ENCODE measurements around the gene FMC1. TPM values are rescaled to one million over a fixed set of nuclear protein-coding genes. Genes with fewer than 3 reads are reported as not detected.
A peak's percentile ranks its signal among the peaks of the same experiment; 100 is the strongest.

Gene FMC1
- total RNA-seq, 1 experiment from 2014 or later: 24.7 TPM

DNA sequence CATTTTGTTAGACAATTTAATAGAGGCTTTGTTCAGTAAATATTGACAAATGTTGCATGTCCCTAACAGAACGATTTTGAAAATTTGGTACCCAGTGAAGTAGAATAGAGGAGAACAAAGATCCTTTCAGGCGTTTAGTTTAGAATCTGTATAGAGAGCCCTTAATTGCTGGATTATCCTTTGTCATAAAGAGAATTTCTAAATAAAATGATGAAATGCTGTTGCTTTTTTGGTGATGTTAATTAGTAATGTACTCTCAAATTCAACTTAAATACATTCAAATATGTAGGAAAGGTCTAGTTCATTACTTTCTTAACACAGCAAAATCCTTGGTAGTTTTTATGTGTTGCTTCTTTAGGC lies 19.8 kb downstream of the FMC1 start:
- peak overlapping the region; percentile 100 for H3K9ac ChIP-seq (ENCODE audit: low read length)

DNA sequence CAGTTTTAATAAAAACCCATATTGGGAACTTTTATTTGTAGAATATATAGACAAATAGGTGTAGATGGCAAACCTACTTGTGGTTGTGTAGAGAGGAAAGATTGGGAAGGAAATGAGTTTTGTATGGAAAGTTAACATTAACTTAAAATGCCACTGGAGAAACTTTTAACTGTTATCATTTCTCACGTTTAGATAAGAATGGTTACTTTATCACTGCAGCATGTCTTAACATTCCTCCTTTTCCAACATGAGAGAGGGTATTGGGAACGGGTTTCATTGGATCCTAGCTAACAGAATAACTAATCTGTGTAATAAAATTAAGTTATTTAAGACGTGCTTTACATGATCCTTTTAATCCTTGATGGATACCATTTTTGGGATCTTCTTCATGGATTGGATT lies 20.4 kb downstream of the FMC1 start:
- Histone ChIP-seq H3K4me2 (ENCODE audit: low read depth, low read length, poor library complexity, severe bottlenecking) (peak overlapping the region; percentile 92), H2AFZ (ENCODE audit: low read length) (no peak overlapping the region), H3K27me3 (ENCODE audit: low read length) (no peaks in the 10 kb centered on the region), H3K9me3 (ENCODE audit: low read length) (no peaks in the 10 kb centered on the region), H3K27ac (ENCODE audit: low read length) (peak overlapping the region; percentile 90), H3K4me1 (ENCODE audit: low read length) (peaks cover 36% of the 10 kb centered on the region), H3K9ac (ENCODE audit: low read length) (peak overlapping the region; percentile 100), H4K20me1 (ENCODE audit: insufficient read depth, low read depth, low read length) (peaks cover 26% of the 10 kb centered on the region), H3K4me3 (ENCODE audit: low read length) (peak overlapping the region; percentile 87), H3K36me3 (ENCODE audit: insufficient read depth, low read length) (peaks cover 31% of the 10 kb centered on the region), H3K9me2 (replicated peaks; ENCODE audit: insufficient read depth, low read length) (no peaks in the 10 kb centered on the region), H3K79me2 (ENCODE audit: low read length) (peaks cover 84% of the 10 kb centered on the region)
- DNase-seq: no peak

More for the DNA sequence above, 19.8 kb downstream of the FMC1 start:
- H3K4me2 ChIP-seq (ENCODE audit: low read depth, low read length, poor library complexity, severe bottlenecking): peak overlapping the region; percentile 92
- DNase-seq: no peak
- H3K9me3 ChIP-seq (ENCODE audit: low read length): no peaks in the 10 kb centered on the region
- no peaks in the 10 kb centered on the region for H3K9me2 ChIP-seq (replicated peaks; ENCODE audit: insufficient read depth, low read length)
- peak overlapping the region; percentile 87 for H3K4me3 ChIP-seq (ENCODE audit: low read length)
- H3K27ac ChIP-seq (ENCODE audit: low read length): peak overlapping the region; percentile 90
- H3K4me1 ChIP-seq (ENCODE audit: low read length): peaks cover 36% of the 10 kb centered on the region
- peaks cover 78% of the 10 kb centered on the region for H3K79me2 ChIP-seq (ENCODE audit: low read length)
- no peak overlapping the region for H2AFZ ChIP-seq (ENCODE audit: low read length)
- peaks cover 27% of the 10 kb centered on the region for H3K36me3 ChIP-seq (ENCODE audit: insufficient read depth, low read length)
- H3K27me3 ChIP-seq (ENCODE audit: low read length): no peaks in the 10 kb centered on the region
- H4K20me1 ChIP-seq (ENCODE audit: insufficient read depth, low read depth, low read length): peaks cover 25% of the 10 kb centered on the region

DNA sequence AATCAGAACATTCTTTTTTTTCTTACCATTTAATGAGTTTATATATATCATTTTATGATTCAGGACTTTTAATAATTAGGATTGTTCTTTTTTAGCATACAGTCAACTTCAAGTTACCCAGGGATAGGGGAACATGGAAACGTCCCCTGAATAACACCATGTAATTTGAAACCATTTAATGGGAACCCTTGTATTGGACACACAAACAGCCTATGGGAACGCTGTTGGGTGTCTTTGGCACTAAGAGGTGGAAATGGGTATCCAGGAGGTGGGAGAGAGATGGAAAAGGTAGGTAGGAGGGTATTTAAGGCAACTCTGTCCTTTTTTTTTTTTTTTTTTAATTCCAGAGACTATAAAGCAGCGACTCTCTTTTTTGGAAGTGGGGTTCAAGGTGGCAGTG lies 21.2 kb downstream of the FMC1 start:
- Histone ChIP-seq H3K4me3 (ENCODE audit: low read length) (peak overlapping the region; percentile 87), H3K27ac (ENCODE audit: low read length) (peak overlapping the region; percentile 90), H4K20me1 (ENCODE audit: insufficient read depth, low read depth, low read length) (peaks cover 26% of the 10 kb centered on the region), H3K4me1 (ENCODE audit: low read length) (peaks cover 36% of the 10 kb centered on the region), H3K36me3 (ENCODE audit: insufficient read depth, low read length) (peaks cover 31% of the 10 kb centered on the region), H3K9me2 (replicated peaks; ENCODE audit: insufficient read depth, low read length) (no peaks in the 10 kb centered on the region), H3K9me3 (ENCODE audit: low read length) (no peaks in the 10 kb centered on the region), H3K27me3 (ENCODE audit: low read length) (no peaks in the 10 kb centered on the region), H3K79me2 (ENCODE audit: low read length) (peaks cover 92% of the 10 kb centered on the region), H3K4me2 (ENCODE audit: low read depth, low read length, poor library complexity, severe bottlenecking) (peak overlapping the region; percentile 92), H2AFZ (ENCODE audit: low read length) (no peak overlapping the region), H3K9ac (ENCODE audit: low read length) (peak overlapping the region; percentile 40; the same call in 1 of the 2 replicates)
- no peak for DNase-seq

DNA sequence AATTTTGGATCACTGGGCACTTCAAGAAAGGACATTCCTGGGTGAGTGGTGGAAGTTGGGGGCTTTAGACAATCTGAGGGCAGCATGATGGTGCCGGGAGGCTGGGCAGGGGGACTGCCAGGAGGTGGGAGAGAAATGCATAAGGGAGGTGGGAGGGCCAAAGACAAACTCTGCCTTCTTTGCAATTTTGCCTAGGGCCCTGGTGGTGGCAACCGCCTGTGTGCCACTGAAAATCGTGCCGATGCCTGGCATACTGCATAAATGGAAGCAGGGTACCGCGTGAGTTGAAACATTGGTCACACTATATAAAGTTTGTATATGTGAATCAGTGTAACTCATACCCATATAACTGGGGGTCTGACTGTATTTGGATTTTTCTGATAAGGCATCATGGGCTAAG lies 21.8 kb downstream of the FMC1 start:
- peaks cover 39% of the 10 kb centered on the region for H3K4me1 ChIP-seq (ENCODE audit: low read length)
- H3K27ac ChIP-seq (ENCODE audit: low read length): peak overlapping the region; percentile 90; the same call in 1 of the 2 replicates
- H2AFZ ChIP-seq (ENCODE audit: low read length): no peak overlapping the region
- H3K9me3 ChIP-seq (ENCODE audit: low read length): no peaks in the 10 kb centered on the region
- peaks cover 37% of the 10 kb centered on the region for H3K36me3 ChIP-seq (ENCODE audit: insufficient read depth, low read length)
- H3K79me2 ChIP-seq (ENCODE audit: low read length): peaks cover 95% of the 10 kb centered on the region
- H3K4me3 ChIP-seq (ENCODE audit: low read length): peak overlapping the region; percentile 87; the same call in 1 of the 2 replicates
- no peaks in the 10 kb centered on the region for H3K27me3 ChIP-seq (ENCODE audit: low read length)
- no peak for DNase-seq
- 0 out of 2 replicates have a peak overlapping the region, but pooled peaks have one; percentile 25 for H3K9ac ChIP-seq (ENCODE audit: low read length)
- H3K4me2 ChIP-seq (ENCODE audit: low read depth, low read length, poor library complexity, severe bottlenecking): peak overlapping the region; percentile 92
- H3K9me2 ChIP-seq (replicated peaks; ENCODE audit: insufficient read depth, low read length): no peaks in the 10 kb centered on the region
- H4K20me1 ChIP-seq (ENCODE audit: insufficient read depth, low read depth, low read length): peaks cover 31% of the 10 kb centered on the region

DNA sequence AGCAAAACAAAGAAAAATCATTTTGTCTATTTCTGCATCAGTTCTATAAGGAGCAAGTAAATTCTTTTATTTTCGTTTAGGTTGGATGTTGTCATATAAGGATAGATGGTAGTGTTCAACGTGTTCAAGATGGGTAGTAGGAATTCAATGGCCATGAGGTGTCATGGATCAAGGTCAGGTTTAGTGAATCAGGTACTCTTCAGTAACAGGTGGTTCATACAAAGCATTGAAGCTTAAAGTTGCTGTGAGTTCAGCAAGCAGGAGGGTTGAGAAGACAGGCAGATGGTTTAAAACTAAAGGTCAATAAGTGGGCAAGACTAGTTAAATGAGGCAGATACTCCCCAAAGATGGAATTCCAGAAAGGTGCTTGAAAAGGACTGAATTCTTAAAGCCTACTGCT lies 24.2 kb downstream of the FMC1 start:
- Histone ChIP-seq H2AFZ (ENCODE audit: low read length) (no peak overlapping the region), H3K27me3 (ENCODE audit: low read length) (no peaks in the 10 kb centered on the region), H3K4me1 (ENCODE audit: low read length) (peaks cover 43% of the 10 kb centered on the region), H3K4me2 (ENCODE audit: low read depth, low read length, poor library complexity, severe bottlenecking) (no peak overlapping the region), H3K9me2 (replicated peaks; ENCODE audit: insufficient read depth, low read length) (no peaks in the 10 kb centered on the region), H3K4me3 (ENCODE audit: low read length) (no peak overlapping the region), H4K20me1 (ENCODE audit: insufficient read depth, low read depth, low read length) (peaks cover 35% of the 10 kb centered on the region), H3K9me3 (ENCODE audit: low read length) (no peaks in the 10 kb centered on the region), H3K79me2 (ENCODE audit: low read length) (peaks cover 100% of the 10 kb centered on the region), H3K36me3 (ENCODE audit: insufficient read depth, low read length) (peaks cover 47% of the 10 kb centered on the region), H3K27ac (ENCODE audit: low read length) (no peak overlapping the region), H3K9ac (ENCODE audit: low read length) (no peak overlapping the region)
- no peak for DNase-seq

DNA sequence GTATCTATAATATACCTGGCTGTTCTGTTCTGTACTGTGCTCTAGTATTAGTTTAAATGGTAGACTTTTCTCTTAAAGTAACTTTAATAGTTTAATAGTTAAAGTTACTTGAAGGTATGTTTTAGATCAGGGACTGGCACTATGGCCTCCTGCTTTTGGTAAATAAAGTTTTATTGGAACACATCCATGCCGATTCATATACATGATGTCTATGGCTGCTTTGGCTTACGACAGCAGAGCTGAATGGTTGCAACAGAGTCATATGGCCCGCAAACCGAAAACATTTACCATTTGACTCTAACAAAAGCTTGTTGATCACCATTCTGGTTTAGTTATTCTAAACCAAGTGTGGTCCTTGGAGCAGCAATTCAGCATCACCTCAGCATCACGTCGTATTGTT lies 25.3 kb downstream of the FMC1 start:
- H2AFZ ChIP-seq (ENCODE audit: low read length): no peak overlapping the region
- peaks cover 47% of the 10 kb centered on the region for H3K36me3 ChIP-seq (ENCODE audit: insufficient read depth, low read length)
- no peak overlapping the region for H3K27ac ChIP-seq (ENCODE audit: low read length)
- no peak overlapping the region for H3K4me2 ChIP-seq (ENCODE audit: low read depth, low read length, poor library complexity, severe bottlenecking)
- no peaks in the 10 kb centered on the region for H3K27me3 ChIP-seq (ENCODE audit: low read length)
- H3K4me3 ChIP-seq (ENCODE audit: low read length): no peak overlapping the region
- no peak overlapping the region for H3K9ac ChIP-seq (ENCODE audit: low read length)
- peaks cover 100% of the 10 kb centered on the region for H3K79me2 ChIP-seq (ENCODE audit: low read length)
- no peak for DNase-seq
- H4K20me1 ChIP-seq (ENCODE audit: insufficient read depth, low read depth, low read length): peaks cover 31% of the 10 kb centered on the region
- H3K9me2 ChIP-seq (replicated peaks; ENCODE audit: insufficient read depth, low read length): no peaks in the 10 kb centered on the region
- H3K9me3 ChIP-seq (ENCODE audit: low read length): no peaks in the 10 kb centered on the region
- H3K4me1 ChIP-seq (ENCODE audit: low read length): peaks cover 41% of the 10 kb centered on the region

DNA sequence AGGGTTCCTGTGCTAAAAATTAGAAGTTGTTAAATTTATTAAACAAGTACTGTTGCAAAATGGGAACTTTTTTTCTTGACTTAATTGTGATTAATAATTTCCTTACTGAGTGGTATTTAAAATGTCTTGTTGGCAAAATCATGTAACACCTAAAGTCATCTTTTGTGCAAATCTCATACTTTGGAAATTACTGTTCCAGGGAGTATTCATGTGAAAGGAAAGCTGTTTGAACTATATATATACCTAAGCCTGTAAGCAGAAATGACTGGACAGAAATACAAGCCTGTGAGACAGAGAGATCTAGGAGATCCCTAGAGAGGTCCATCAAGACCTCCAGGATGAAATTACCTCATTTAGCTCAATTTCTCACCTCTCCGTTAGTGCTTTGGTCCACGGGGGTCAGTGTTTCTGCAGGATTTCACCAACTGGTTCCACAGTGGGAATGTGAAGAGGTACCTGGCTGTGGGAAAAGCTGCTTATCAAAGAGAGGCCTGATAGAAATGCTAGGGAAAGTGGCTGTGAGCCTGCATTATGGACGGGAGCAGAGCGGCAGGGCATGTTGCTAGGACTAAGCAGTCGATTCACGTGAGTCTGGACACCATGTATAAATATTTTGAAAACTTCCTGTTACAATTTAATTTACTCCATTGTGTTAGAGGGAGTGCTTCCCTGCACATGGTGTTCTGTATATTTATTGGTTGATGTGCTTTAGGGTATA lies 26.5 kb downstream of the FMC1 start:
- no peak for DNase-seq
- Histone ChIP-seq H3K4me1 (ENCODE audit: low read length) (peaks cover 29% of the 10 kb centered on the region), H3K9me2 (replicated peaks; ENCODE audit: insufficient read depth, low read length) (no peaks in the 10 kb centered on the region), H3K9me3 (ENCODE audit: low read length) (no peaks in the 10 kb centered on the region), H3K4me2 (ENCODE audit: low read depth, low read length, poor library complexity, severe bottlenecking) (no peak overlapping the region), H4K20me1 (ENCODE audit: insufficient read depth, low read depth, low read length) (peaks cover 27% of the 10 kb centered on the region), H3K27me3 (ENCODE audit: low read length) (no peaks in the 10 kb centered on the region), H3K9ac (ENCODE audit: low read length) (no peak overlapping the region), H3K79me2 (ENCODE audit: low read length) (peaks cover 100% of the 10 kb centered on the region), H3K4me3 (ENCODE audit: low read length) (no peak overlapping the region), H2AFZ (ENCODE audit: low read length) (no peak overlapping the region), H3K27ac (ENCODE audit: low read length) (no peak overlapping the region), H3K36me3 (ENCODE audit: insufficient read depth, low read length) (peaks cover 52% of the 10 kb centered on the region)

DNA sequence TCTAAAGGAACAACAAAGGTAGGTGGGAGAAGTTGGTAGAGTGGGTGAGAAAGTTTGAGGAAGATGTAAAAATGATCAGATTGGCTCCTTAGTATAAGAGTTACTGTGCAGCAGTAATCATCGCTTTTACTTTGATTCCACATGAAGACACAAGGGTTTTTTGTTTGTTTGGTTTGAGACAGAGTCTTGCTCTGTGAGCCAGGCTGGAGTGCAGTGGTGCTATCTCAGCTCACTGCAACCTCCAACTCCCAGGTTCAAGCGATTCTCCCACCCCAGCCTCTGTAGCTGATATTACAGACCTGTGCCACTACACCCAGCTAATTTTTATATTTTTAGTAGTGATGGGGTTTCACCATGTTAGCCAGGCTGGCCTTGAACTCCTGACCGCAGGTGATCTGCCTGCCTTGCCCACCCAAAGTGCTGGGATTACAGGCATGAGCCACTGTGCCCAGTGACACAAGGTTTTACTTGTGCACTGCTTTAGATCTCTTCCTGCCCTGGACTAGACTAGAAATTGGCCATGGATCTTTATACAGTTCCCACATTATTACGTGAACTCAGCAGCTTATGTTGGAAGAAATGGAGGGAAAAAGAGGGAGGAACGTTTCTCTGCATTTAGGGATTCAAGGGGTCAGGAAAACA lies 29.3 kb downstream of the FMC1 start:
- no peak overlapping the region for H3K9ac ChIP-seq (ENCODE audit: low read length)
- peaks cover 100% of the 10 kb centered on the region for H3K79me2 ChIP-seq (ENCODE audit: low read length)
- no peak overlapping the region for H3K4me3 ChIP-seq (ENCODE audit: low read length)
- no peak overlapping the region for H2AFZ ChIP-seq (ENCODE audit: low read length)
- peaks cover 40% of the 10 kb centered on the region for H3K36me3 ChIP-seq (ENCODE audit: insufficient read depth, low read length)
- peaks cover 16% of the 10 kb centered on the region; the same call in 1 of the 2 replicates for H3K4me1 ChIP-seq (ENCODE audit: low read length)
- H3K4me2 ChIP-seq (ENCODE audit: low read depth, low read length, poor library complexity, severe bottlenecking): no peak overlapping the region
- DNase-seq: no peak
- no peaks in the 10 kb centered on the region for H3K9me2 ChIP-seq (replicated peaks; ENCODE audit: insufficient read depth, low read length)
- H4K20me1 ChIP-seq (ENCODE audit: insufficient read depth, low read depth, low read length): peaks cover 16% of the 10 kb centered on the region; the same call in 1 of the 2 replicates
- no peak overlapping the region for H3K27ac ChIP-seq (ENCODE audit: low read length)
- H3K9me3 ChIP-seq (ENCODE audit: low read length): no peaks in the 10 kb centered on the region
- H3K27me3 ChIP-seq (ENCODE audit: low read length): no peaks in the 10 kb centered on the region

Data from Karpas-422 (cell line).